ENCODE results near the gene RELN. TPM values are rescaled to one million over a fixed set of nuclear protein-coding genes. Genes with fewer than 3 reads are reported as not detected.
"Not testable (repeated sequence)": the region's sequence is repeated elsewhere in the genome, so short reads cannot be mapped to it uniquely, and the experiment has no call there.

Gene RELN
- total RNA-seq, 2 donors from 2014 or later, result 3.9 to 8.5 TPM

DNA sequence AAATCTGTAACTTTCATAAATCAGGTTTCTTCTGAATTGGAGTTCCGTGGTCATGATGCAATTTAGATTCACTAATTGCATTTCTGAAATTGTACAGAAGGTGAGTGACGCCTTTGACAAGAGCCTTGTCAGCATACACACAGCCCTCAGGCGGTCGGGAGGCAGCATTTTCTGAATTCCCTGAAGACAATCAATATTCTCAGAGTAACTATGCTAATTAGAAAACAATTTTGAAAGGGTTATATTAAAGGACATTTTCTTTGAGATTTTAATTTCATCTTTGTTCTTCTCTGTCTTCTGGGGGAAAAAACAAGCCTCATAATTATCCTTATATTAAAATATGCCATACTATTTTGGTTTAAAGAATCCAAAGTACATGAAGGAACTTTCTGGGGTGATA lies 488.3 kb downstream of the RELN start:
- WGBS, 2 experiments (ENCODE audit: insufficient coverage in 1 of 2, insufficient read length in 1 of 2), result 78 to 100% methylated on average over 2 to 4 of the region's 4 CpGs
- Mint-ChIP-seq H3K9me3 (no peaks in the 10 kb centered on the region), H3K36me3 (ENCODE audit: low read depth) (no peaks in the 10 kb centered on the region), H3K4me1 (no peaks in the 10 kb centered on the region), H3K27me3 (ENCODE audit: insufficient read depth) (no peaks in the 10 kb centered on the region), H3K4me3 (no peak overlapping the region), H3K27ac (no peak overlapping the region)
- no peaks in the 10 kb centered on the region for H3K36me3 ChIP-seq (ENCODE audit: control insufficient read depth, insufficient read depth, low read length)
- H3K4me3 ChIP-seq (ENCODE audit: low read length), result no peak overlapping the region
- H3K4me1 ChIP-seq (ENCODE audit: control insufficient read depth, insufficient read depth, low read length), result no peaks in the 10 kb centered on the region
- H3K9me3 ChIP-seq (ENCODE audit: control insufficient read depth, low read length), result no peaks in the 10 kb centered on the region
- no peak overlapping the region for H3K9ac ChIP-seq (ENCODE audit: extremely low read depth, low read length, poor library complexity, severe bottlenecking)
- no peak overlapping the region for H3K27ac ChIP-seq (ENCODE audit: low read depth, low read length)
- H3K27me3 ChIP-seq (ENCODE audit: control insufficient read depth, insufficient read depth, low read length, poor library complexity, severe bottlenecking), result no peaks in the 10 kb centered on the region
- no peak for DNase-seq
- no peak for TF ChIP-seq CTCF (conservative IDR thresholded peaks at IDR 0.05)

DNA sequence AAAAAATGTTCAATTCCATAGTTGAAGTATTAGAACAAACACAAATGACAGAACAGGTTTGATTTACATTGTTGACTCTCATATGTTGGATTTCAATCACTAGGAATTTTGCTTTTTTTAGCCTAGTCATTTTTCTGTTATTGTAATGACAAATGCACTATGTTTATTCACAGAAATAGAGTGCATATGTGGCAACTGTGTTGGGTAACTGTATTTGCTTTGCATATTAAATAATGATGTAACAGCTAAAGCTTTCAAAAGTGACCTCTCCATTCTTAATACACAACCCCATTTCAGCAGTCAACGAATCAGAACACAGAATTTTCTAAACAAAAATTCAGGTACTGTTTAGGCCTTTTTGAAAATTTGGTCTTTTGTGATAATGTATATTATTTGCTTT lies 489.5 kb downstream of the RELN start:
- Histone ChIP-seq H3K27me3 (ENCODE audit: control insufficient read depth, insufficient read depth, low read length, poor library complexity, severe bottlenecking) (no peaks in the 10 kb centered on the region), H3K9ac (ENCODE audit: extremely low read depth, low read length, poor library complexity, severe bottlenecking) (no peak overlapping the region), H3K4me3 (ENCODE audit: low read length) (no peak overlapping the region), H3K36me3 (ENCODE audit: control insufficient read depth, insufficient read depth, low read length) (no peaks in the 10 kb centered on the region), H3K9me3 (ENCODE audit: control insufficient read depth, low read length) (no peaks in the 10 kb centered on the region), H3K27ac (ENCODE audit: low read depth, low read length) (no peak overlapping the region), H3K4me1 (ENCODE audit: control insufficient read depth, insufficient read depth, low read length) (no peaks in the 10 kb centered on the region)
- no peak for TF ChIP-seq CTCF (conservative IDR thresholded peaks at IDR 0.05)
- Mint-ChIP-seq H3K36me3 (ENCODE audit: low read depth) (no peaks in the 10 kb centered on the region), H3K4me3 (no peak overlapping the region), H3K4me1 (no peaks in the 10 kb centered on the region), H3K9me3 (no peaks in the 10 kb centered on the region), H3K27me3 (ENCODE audit: insufficient read depth) (no peaks in the 10 kb centered on the region), H3K27ac (no peak overlapping the region)
- no CpG with 5 or more reads among the region's 1 CpG for WGBS, 2 experiments (ENCODE audit: insufficient coverage in 1 of 2, insufficient read length in 1 of 2)
- no peak for DNase-seq

DNA sequence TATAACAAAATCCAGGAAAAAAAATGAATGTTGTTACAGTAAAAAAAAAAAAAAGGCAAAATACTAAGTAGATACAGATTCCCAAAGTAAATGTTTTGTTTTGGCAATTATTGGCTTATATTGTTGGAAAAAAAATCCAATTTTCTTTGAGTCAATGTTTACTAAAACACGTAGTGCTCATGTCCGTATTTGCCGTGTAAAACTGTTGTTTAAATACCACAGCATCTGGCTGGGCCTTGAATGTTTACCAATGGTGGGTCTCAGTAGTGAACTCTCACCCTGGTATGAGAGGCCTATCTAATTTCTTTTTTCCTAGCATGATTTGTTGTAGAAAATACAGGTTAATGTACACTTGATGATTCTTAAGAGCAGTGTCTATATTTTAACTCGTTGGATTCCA lies 502.0 kb downstream of the RELN start:
- Mint-ChIP-seq H3K27ac (no peak overlapping the region), H3K4me3 (no peak overlapping the region), H3K4me1 (no peaks in the 10 kb centered on the region), H3K36me3 (ENCODE audit: low read depth) (no peaks in the 10 kb centered on the region), H3K9me3 (no peaks in the 10 kb centered on the region), H3K27me3 (ENCODE audit: insufficient read depth) (no peaks in the 10 kb centered on the region)
- H3K9ac ChIP-seq (ENCODE audit: extremely low read depth, low read length, poor library complexity, severe bottlenecking), result no peak overlapping the region
- WGBS, 2 experiments (ENCODE audit: insufficient coverage in 1 of 2, insufficient read length in 1 of 2), result 95% methylated on average over 3 to 4 of the region's 4 CpGs
- H3K27me3 ChIP-seq (ENCODE audit: control insufficient read depth, insufficient read depth, low read length, poor library complexity, severe bottlenecking), result no peaks in the 10 kb centered on the region
- no peaks in the 10 kb centered on the region for H3K36me3 ChIP-seq (ENCODE audit: control insufficient read depth, insufficient read depth, low read length)
- H3K4me3 ChIP-seq (ENCODE audit: low read length), result no peak overlapping the region
- H3K4me1 ChIP-seq (ENCODE audit: control insufficient read depth, insufficient read depth, low read length), result no peaks in the 10 kb centered on the region
- no peaks in the 10 kb centered on the region for H3K9me3 ChIP-seq (ENCODE audit: control insufficient read depth, low read length)
- DNase-seq, result no peak
- H3K27ac ChIP-seq (ENCODE audit: low read depth, low read length), result no peak overlapping the region
- TF ChIP-seq CTCF (conservative IDR thresholded peaks at IDR 0.05), result no peak

- not testable (repeated sequence) for H3K27me3 ChIP-seq (ENCODE audit: control insufficient read depth, insufficient read depth, low read length, poor library complexity, severe bottlenecking); DNase-seq; H3K9ac ChIP-seq (ENCODE audit: extremely low read depth, low read length, poor library complexity, severe bottlenecking); H3K27ac ChIP-seq (ENCODE audit: low read depth, low read length); H3K4me1 Mint-ChIP-seq; H3K4me3 ChIP-seq (ENCODE audit: low read length); H3K27me3 Mint-ChIP-seq (ENCODE audit: insufficient read depth); H3K27ac Mint-ChIP-seq; H3K36me3 Mint-ChIP-seq (ENCODE audit: low read depth); H3K4me3 Mint-ChIP-seq; H3K9me3 Mint-ChIP-seq; H3K9me3 ChIP-seq (ENCODE audit: control insufficient read depth, low read length); H3K36me3 ChIP-seq (ENCODE audit: control insufficient read depth, insufficient read depth, low read length); H3K4me1 ChIP-seq (ENCODE audit: control insufficient read depth, insufficient read depth, low read length)
- 80 to 94% methylated on average over 1 to 3 of the region's 3 CpGs for WGBS, 2 experiments (ENCODE audit: insufficient coverage in 1 of 2, insufficient read length in 1 of 2)
Observed at GRCh38 chr7:103486873-103487272, 502.6 kb downstream of the RELN start.

Data from endodermal cell (in vitro differentiated cells).